ENCODE data around the gene UNKL.

The UNKL gene

GRCh38 chr16:1430759-1431496, 16.4 kb upstream of the UNKL start, which contains the start of gene PERCC1:
Gene PERCC1 (plus strand): TSS chr16:1431078. CDS start chr16:1432594, 1,516 bp downstream.
- DNase-seq (ENCODE audit: low spot score), result no peak

- DNase-seq (ENCODE audit: low spot score), result no peak
These were observed 15.8 kb upstream of the UNKL start for GRCh38 chr16:1430214-1430758.

- no peak for DNase-seq (ENCODE audit: low spot score)
These were observed 15.1 kb upstream of the UNKL start for GRCh38 chr16:1429631-1430030.

- DNase-seq (ENCODE audit: low spot score), result no peak
These were observed 14.5 kb upstream of the UNKL start for GRCh38 chr16:1429012-1429411.

GRCh38 chr16:1428511-1428910, 14.0 kb upstream of the UNKL start:
- peak; percentile 95 for DNase-seq (ENCODE audit: low spot score)

- peak; percentile 18 for DNase-seq (ENCODE audit: low spot score)
These were observed 13.3 kb upstream of the UNKL start for GRCh38 chr16:1427473-1428461.

- peak; percentile 63 for DNase-seq (ENCODE audit: low spot score)
These were observed 12.4 kb upstream of the UNKL start for GRCh38 chr16:1426734-1427471.

GRCh38 chr16:1425616-1426370, 11.3 kb upstream of the UNKL start:
- peak; percentile 5 for DNase-seq (ENCODE audit: low spot score)

GRCh38 chr16:1424028-1424427, 9.5 kb upstream of the UNKL start:
- no peak for DNase-seq (ENCODE audit: low spot score)

GRCh38 chr16:1422076-1422475, 7.6 kb upstream of the UNKL start:
- DNase-seq (ENCODE audit: low spot score), result no peak

GRCh38 chr16:1420111-1420539, 5.6 kb upstream of the UNKL start:
- no peak for DNase-seq (ENCODE audit: low spot score)

- no peak for DNase-seq (ENCODE audit: low spot score)
These were observed 2.0 kb upstream of the UNKL start for GRCh38 chr16:1416521-1416941.

- DNase-seq (ENCODE audit: low spot score), result peak; percentile 88
These were observed 596 bp downstream of the UNKL start for GRCh38 chr16:1413684-1414531.

- DNase-seq (ENCODE audit: low spot score), result no peak
These were observed 1.7 kb downstream of the UNKL start for GRCh38 chr16:1412847-1413246.

- DNase-seq (ENCODE audit: low spot score), result peak; percentile 95
These were observed 6.2 kb downstream of the UNKL start for GRCh38 chr16:1408171-1408837.

- DNase-seq (ENCODE audit: low spot score), result peak; percentile 7
These were observed 6.8 kb downstream of the UNKL start for GRCh38 chr16:1407753-1408152.

- DNase-seq (ENCODE audit: low spot score), result no peak
These were observed 10.8 kb downstream of the UNKL start for GRCh38 chr16:1403733-1404132.

- DNase-seq (ENCODE audit: low spot score), result no peak
These were observed 11.5 kb downstream of the UNKL start for GRCh38 chr16:1403036-1403435.

- no peak for DNase-seq (ENCODE audit: low spot score)
These were observed 12.7 kb downstream of the UNKL start for GRCh38 chr16:1401758-1402154.

All from iPS-NIHi11 (cell line).